Activated effector memory CD4-positive, alpha-beta T cell treated with Interleukin-2 at 50 U/mL for 16 hours (primary cell): ENCODE measurements around the gene RAD18.

Experiments used
- DNase-seq: peaks from one replicate; pipeline ENCODE4 v3.0.0-alpha.2; 2020

Gene RAD18

GRCh38 chr3:8891303-8891702 lies 72.0 kb downstream of the RAD18 start:
- DNase-seq: no peak

GRCh38 chr3:8888301-8888915 lies 74.9 kb downstream of the RAD18 start:
- DNase-seq: no peak

- no peak for DNase-seq
Measured at GRCh38 chr3:8887435-8888300, 75.6 kb downstream of the RAD18 start.

- DNase-seq: no peak
Measured at GRCh38 chr3:8886546-8886945, 76.7 kb downstream of the RAD18 start.

GRCh38 chr3:8885536-8886316 lies 77.5 kb downstream of the RAD18 start:
- DNase-seq: no peak

GRCh38 chr3:8884630-8885290 lies 78.5 kb downstream of the RAD18 start:
- DNase-seq: no peak

- DNase-seq: no peak
Measured at GRCh38 chr3:8882642-8883041, 80.6 kb downstream of the RAD18 start.

- no peak for DNase-seq
Measured at GRCh38 chr3:8882171-8882593, 81.1 kb downstream of the RAD18 start.

- DNase-seq: no peak
Measured at GRCh38 chr3:8879347-8879944, 83.8 kb downstream of the RAD18 start.

- no peak for DNase-seq
Measured at GRCh38 chr3:8875836-8876235, 87.4 kb downstream of the RAD18 start.

GRCh38 chr3:8873740-8874139 lies 89.5 kb downstream of the RAD18 start:
- DNase-seq: no peak

- no peak for DNase-seq
Measured at GRCh38 chr3:8872261-8872660, 91.0 kb downstream of the RAD18 start.

GRCh38 chr3:8871306-8871705 lies 92.0 kb downstream of the RAD18 start:
- DNase-seq: no peak

- DNase-seq: no peak
Measured at GRCh38 chr3:8870134-8870533, 93.1 kb downstream of the RAD18 start.

GRCh38 chr3:8869613-8870012 lies 93.7 kb downstream of the RAD18 start:
- DNase-seq: no peak

GRCh38 chr3:8868996-8869395 lies 94.3 kb downstream of the RAD18 start:
- DNase-seq: no peak

GRCh38 chr3:8867646-8868045 lies 95.6 kb downstream of the RAD18 start:
- no peak for DNase-seq

- no peak for DNase-seq
Measured at GRCh38 chr3:8865697-8866096, 97.6 kb downstream of the RAD18 start.

- DNase-seq: no peak
Measured at GRCh38 chr3:8864402-8865350, 98.6 kb downstream of the RAD18 start.

- no peak for DNase-seq
Measured at GRCh38 chr3:8863891-8864290, 99.4 kb downstream of the RAD18 start.

- DNase-seq: no peak
Measured at GRCh38 chr3:8857720-8858367, 105.4 kb downstream of the RAD18 start.
